SK-N-MC (cell line): Measurements from ENCODE around the gene OR52W1.
A peak's percentile ranks its signal among the peaks of the same experiment; 100 is the strongest.

Source experiments
- DNase-seq: peaks from one replicate; pipeline ENCODE4 v3.0.0-alpha.2; 2011; ENCODE audit warnings: low read depth, low spot score
- H3K27ac ChIP-seq: fragments of 200-600 bp; sonication (generic); 2 replicates; pipeline ENCODE4 v1.5.1; 2016; ENCODE audit warnings: mixed run types
- H3K36me3 ChIP-seq: fragments of 200-600 bp; sonication (generic); 2 replicates; pipeline ENCODE4 v1.6.1; 2017; ENCODE audit warnings: antibody characterized with exemption, low read length, mixed read lengths; ENCODE audit not compliant: insufficient read depth
- H3K4me3 ChIP-seq: fragments of 200-600 bp; sonication (generic); 2 replicates; pipeline ENCODE4 v1.5.1; 2016
- H3K9ac ChIP-seq: fragments of 200-600 bp; sonication (generic); 2 replicates; pipeline ENCODE4 v1.8.0; 2017; ENCODE audit warnings: mixed run types, mixed read lengths; ENCODE audit not compliant: insufficient read length
- H3K9me3 ChIP-seq: fragments of 200-600 bp; sonication (generic); 2 replicates; pipeline ENCODE4 v1.6.1; 2017; ENCODE audit warnings: low read depth, mild to moderate bottlenecking, antibody characterized with exemption, low read length, moderate library complexity, mixed read lengths
- EZH2 ChIP-seq: fragments of 200-600 bp; sonication (generic); IDR thresholded peaks from one replicate; pipeline ENCODE4 v1.6.1; 2017; ENCODE audit warnings: antibody characterized with exemption
- FOXP2 ChIP-seq: optimal IDR thresholded peaks from 2 replicates; pipeline ENCODE3; 2011; ENCODE audit warnings: mild to moderate bottlenecking, moderate library complexity; ENCODE audit not compliant: insufficient read depth; ENCODE audit errors: extremely low read length, control extremely low read depth
- POLR2AphosphoS5 ChIP-seq: IDR thresholded peaks from 2 replicates; pipeline ENCODE4 v1.6.1; 2012; ENCODE audit warnings: mild to moderate bottlenecking, low read depth, low read length, borderline replicate concordance

The OR52W1 gene

GRCh38 chr11:6196396-6196795 is 2.6 kb upstream of the OR52W1 start:
- DNase-seq, result no peak
- Histone ChIP-seq H3K36me3 (no peaks in the 10 kb centered on the region), H3K27ac (no peak overlapping the region), H3K9ac (no peak overlapping the region), H3K9me3 (no peaks in the 10 kb centered on the region), H3K4me3 (no peak overlapping the region)
- TF ChIP-seq FOXP2 (no peak), EZH2 (no peak), POLR2AphosphoS5 (no peak)

GRCh38 chr11:6197466-6198200 is 1.4 kb upstream of the OR52W1 start:
- Histone ChIP-seq H3K9me3 (no peaks in the 10 kb centered on the region), H3K4me3 (no peak overlapping the region), H3K36me3 (no peaks in the 10 kb centered on the region), H3K9ac (no peak overlapping the region), H3K27ac (no peak overlapping the region)
- no peak for TF ChIP-seq EZH2
- TF ChIP-seq FOXP2, result no peak
- TF ChIP-seq POLR2AphosphoS5, result no peak
- DNase-seq, result no peak

GRCh38 chr11:6200975-6201374 is 2.0 kb downstream of the OR52W1 start:
- no peaks in the 10 kb centered on the region for H3K36me3 ChIP-seq
- H3K9ac ChIP-seq, result no peak overlapping the region
- no peak overlapping the region for H3K4me3 ChIP-seq
- TF ChIP-seq EZH2, result no peak
- TF ChIP-seq FOXP2, result no peak
- no peak for TF ChIP-seq POLR2AphosphoS5
- no peaks in the 10 kb centered on the region for H3K9me3 ChIP-seq
- no peak for DNase-seq
- no peak overlapping the region for H3K27ac ChIP-seq

GRCh38 chr11:6201481-6201880 is 2.5 kb downstream of the OR52W1 start:
- TF ChIP-seq POLR2AphosphoS5 (no peak), FOXP2 (no peak), EZH2 (no peak)
- H3K4me3 ChIP-seq, result no peak overlapping the region
- no peaks in the 10 kb centered on the region for H3K36me3 ChIP-seq
- H3K9ac ChIP-seq, result no peak overlapping the region
- H3K9me3 ChIP-seq, result no peaks in the 10 kb centered on the region
- H3K27ac ChIP-seq, result no peak overlapping the region
- no peak for DNase-seq

- no peak for DNase-seq
- Histone ChIP-seq H3K9ac (no peak overlapping the region), H3K4me3 (no peak overlapping the region), H3K9me3 (no peaks in the 10 kb centered on the region), H3K36me3 (no peaks in the 10 kb centered on the region), H3K27ac (no peak overlapping the region)
- TF ChIP-seq EZH2, result no peak
- TF ChIP-seq FOXP2, result no peak
- no peak for TF ChIP-seq POLR2AphosphoS5
Observed at GRCh38 chr11:6202041-6202440, 3.0 kb downstream of the OR52W1 start.

GRCh38 chr11:6203327-6203726 is 4.3 kb downstream of the OR52W1 start:
- H3K27ac ChIP-seq, result no peak overlapping the region
- no peak for DNase-seq

GRCh38 chr11:6204706-6205105 is 5.7 kb downstream of the OR52W1 start:
- TF ChIP-seq POLR2AphosphoS5 (no peak), EZH2 (no peak), FOXP2 (no peak)
- Histone ChIP-seq H3K27ac (no peak overlapping the region), H3K36me3 (no peaks in the 10 kb centered on the region; the same call in 1 of the 2 replicates), H3K9ac (no peak overlapping the region), H3K9me3 (no peaks in the 10 kb centered on the region), H3K4me3 (no peak overlapping the region)
- DNase-seq, result peak; percentile 16

More at GRCh38 chr11:6203327-6203726, 4.3 kb downstream of the OR52W1 start:
- Histone ChIP-seq H3K9me3 (no peaks in the 10 kb centered on the region), H3K4me3 (no peak overlapping the region), H3K36me3 (no peaks in the 10 kb centered on the region), H3K9ac (no peak overlapping the region)
- no peak for TF ChIP-seq EZH2
- no peak for TF ChIP-seq POLR2AphosphoS5
- TF ChIP-seq FOXP2, result no peak

- Histone ChIP-seq H3K9me3 (no peaks in the 10 kb centered on the region), H3K9ac (no peak within 1 kb of the TSS), H3K36me3 (no peaks in the 10 kb centered on the region; the same call in 1 of the 2 replicates), H3K4me3 (no peak within 1 kb of the TSS), H3K27ac (no peak within 1 kb of the TSS)
- DNase-seq, result no peak
- TF ChIP-seq POLR2AphosphoS5, result no peak
- no peak for TF ChIP-seq FOXP2
- TF ChIP-seq EZH2, result no peak
Observed at GRCh38 chr11:6205366-6205765, 6.3 kb downstream of the OR52W1 start, which contains the start of gene C11orf42. Gene C11orf42, plus strand, starts transcription at chr11:6205557. Its CDS starts 59 bp downstream, at chr11:6205616.

GRCh38 chr11:6206456-6207180 is 7.6 kb downstream of the OR52W1 start:
- no peak overlapping the region for H3K9ac ChIP-seq
- H3K36me3 ChIP-seq, result peaks cover 6% of the 10 kb centered on the region; the same call in 1 of the 2 replicates
- no peaks in the 10 kb centered on the region for H3K9me3 ChIP-seq
- TF ChIP-seq POLR2AphosphoS5 (no peak), FOXP2 (no peak), EZH2 (no peak)
- no peak for DNase-seq
- no peak overlapping the region for H3K4me3 ChIP-seq
- H3K27ac ChIP-seq, result no peak overlapping the region
